Sigmoid colon (tissue), 4 donors: ENCODE data around the gene ATP10B.

Experiments used
- EP300 ChIP-seq, 4 donors: sonication (generic); formaldehyde crosslinking; IDR thresholded peaks; one replicate each; pipeline ENCODE4 v1.6.1; 2017; ENCODE audit warnings: antibody characterized with exemption in 4 of 4
- POLR2AphosphoS5 ChIP-seq, 4 donors: sonication (generic); formaldehyde crosslinking; IDR thresholded peaks; one replicate each; pipeline ENCODE4 v1.6.1; 2017; ENCODE audit warnings: antibody characterized with exemption in 4 of 4
- TF ChIP-seq, protein P1 (sequence below), 4 experiments: fragments of 450-650 bp in 3 of 4; fragments of 200-600 bp in 1 of 4; IDR thresholded peaks; one replicate each; pipeline ENCODE4 v1.5.1; 2016 to 2019; ENCODE audit warnings: antibody characterized with exemption in 4 of 4, mild to moderate bottlenecking in 3 of 4, moderate library complexity in 2 of 4

DNA sequence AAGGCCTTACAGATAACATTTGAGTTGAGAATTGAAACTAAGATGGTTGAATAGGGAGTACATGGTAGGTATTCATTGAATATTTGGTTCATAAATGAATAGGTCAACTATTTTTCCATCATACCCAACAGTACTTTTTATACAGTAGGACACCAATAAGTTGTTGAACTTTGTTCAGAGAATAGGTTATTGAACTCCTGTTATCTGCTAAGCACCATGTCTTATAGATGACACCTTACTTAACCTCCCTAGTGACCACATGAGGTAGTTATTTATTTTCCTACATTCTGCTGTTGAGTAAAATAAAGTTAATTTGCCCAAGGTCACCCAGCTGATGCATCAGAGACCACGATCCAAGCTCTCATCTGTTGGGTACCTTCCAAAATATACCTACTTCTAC, 49.6 kb upstream of the ATP10B start:
- TF ChIP-seq, protein P1, sequence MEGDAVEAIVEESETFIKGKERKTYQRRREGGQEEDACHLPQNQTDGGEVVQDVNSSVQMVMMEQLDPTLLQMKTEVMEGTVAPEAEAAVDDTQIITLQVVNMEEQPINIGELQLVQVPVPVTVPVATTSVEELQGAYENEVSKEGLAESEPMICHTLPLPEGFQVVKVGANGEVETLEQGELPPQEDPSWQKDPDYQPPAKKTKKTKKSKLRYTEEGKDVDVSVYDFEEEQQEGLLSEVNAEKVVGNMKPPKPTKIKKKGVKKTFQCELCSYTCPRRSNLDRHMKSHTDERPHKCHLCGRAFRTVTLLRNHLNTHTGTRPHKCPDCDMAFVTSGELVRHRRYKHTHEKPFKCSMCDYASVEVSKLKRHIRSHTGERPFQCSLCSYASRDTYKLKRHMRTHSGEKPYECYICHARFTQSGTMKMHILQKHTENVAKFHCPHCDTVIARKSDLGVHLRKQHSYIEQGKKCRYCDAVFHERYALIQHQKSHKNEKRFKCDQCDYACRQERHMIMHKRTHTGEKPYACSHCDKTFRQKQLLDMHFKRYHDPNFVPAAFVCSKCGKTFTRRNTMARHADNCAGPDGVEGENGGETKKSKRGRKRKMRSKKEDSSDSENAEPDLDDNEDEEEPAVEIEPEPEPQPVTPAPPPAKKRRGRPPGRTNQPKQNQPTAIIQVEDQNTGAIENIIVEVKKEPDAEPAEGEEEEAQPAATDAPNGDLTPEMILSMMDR (IDR thresholded peaks at IDR 0.05), result no peak
- TF ChIP-seq POLR2AphosphoS5 (IDR thresholded peaks at IDR 0.05) (no peak), EP300 (IDR thresholded peaks at IDR 0.05) (no peak)
